HG02970 (cell line): ENCODE results near the gene ABCC6.
"Not testable (repeated sequence)": the region's sequence is repeated elsewhere in the genome, so short reads cannot be mapped to it uniquely, and the experiment has no call there.

Experiments
- ATAC-seq: cut with Tn5 transposase; IDR thresholded peaks from one replicate; pipeline ENCODE4 v1.9.1; 2021; ENCODE audit warnings: mild to moderate bottlenecking, moderate library complexity, moderate number of reproducible peaks; ENCODE audit not compliant: unreplicated experiment, low FRiP score

The ABCC6 gene

GRCh38 chr16:16222850-16223661, at the start of gene ABCC6:
TSS of gene ABCC6 (minus strand) at chr16:16223494. CDS start at chr16:16223434, 60 bp downstream.
- ATAC-seq, result not testable (repeated sequence)

GRCh38 chr16:16272573-16273221, 49.4 kb upstream of the ABCC6 start:
- ATAC-seq, result not testable (repeated sequence)

- ATAC-seq, result not testable (repeated sequence)
These were observed 48.4 kb upstream of the ABCC6 start for GRCh38 chr16:16271658-16272057.

- ATAC-seq, result not testable (repeated sequence)
These were observed 45.0 kb upstream of the ABCC6 start for GRCh38 chr16:16268185-16268808.

- ATAC-seq, result not testable (repeated sequence)
These were observed 44.4 kb upstream of the ABCC6 start for GRCh38 chr16:16267708-16268107.

- not testable (repeated sequence) for ATAC-seq
These were observed 41.8 kb upstream of the ABCC6 start for GRCh38 chr16:16265044-16265443.

- not testable (repeated sequence) for ATAC-seq
These were observed 40.7 kb upstream of the ABCC6 start for GRCh38 chr16:16263947-16264346.

GRCh38 chr16:16262954-16263555, 39.8 kb upstream of the ABCC6 start:
- ATAC-seq, result not testable (repeated sequence)

GRCh38 chr16:16259971-16260370, 36.7 kb upstream of the ABCC6 start:
- not testable (repeated sequence) for ATAC-seq

- ATAC-seq, result not testable (repeated sequence)
These were observed 35.5 kb upstream of the ABCC6 start for GRCh38 chr16:16258822-16259221.

- ATAC-seq, result not testable (repeated sequence)
These were observed 34.1 kb upstream of the ABCC6 start for GRCh38 chr16:16257301-16257923.

- not testable (repeated sequence) for ATAC-seq
These were observed 29.1 kb upstream of the ABCC6 start for GRCh38 chr16:16252377-16252776.

GRCh38 chr16:16249621-16250330, 26.5 kb upstream of the ABCC6 start:
- ATAC-seq, result not testable (repeated sequence)

GRCh38 chr16:16247439-16247838, 24.1 kb upstream of the ABCC6 start:
- ATAC-seq, result not testable (repeated sequence)

- ATAC-seq, result not testable (repeated sequence)
These were observed 23.4 kb upstream of the ABCC6 start for GRCh38 chr16:16246578-16247262.

GRCh38 chr16:16243886-16244285, 20.6 kb upstream of the ABCC6 start:
- not testable (repeated sequence) for ATAC-seq

GRCh38 chr16:16240667-16241066, 17.4 kb upstream of the ABCC6 start:
- ATAC-seq, result not testable (repeated sequence)

GRCh38 chr16:16237738-16238137, 14.4 kb upstream of the ABCC6 start:
- not testable (repeated sequence) for ATAC-seq

- not testable (repeated sequence) for ATAC-seq
These were observed 13.8 kb upstream of the ABCC6 start for GRCh38 chr16:16237071-16237470.
